K562 (cell line): ENCODE data around the gene WFIKKN1. TPM values are rescaled to one million over a fixed set of nuclear protein-coding genes. Genes with fewer than 3 reads are reported as not detected.

Experiments used
- CBFA2T3 ChIP-seq: fragments of 450-650 bp; IDR thresholded peaks from 2 replicates; pipeline ENCODE4 v1.6.1; 2017
- ETV5 ChIP-seq: sonication (generic); formaldehyde crosslinking; IDR thresholded peaks from 2 replicates; pipeline ENCODE4 v1.4.0; 2020; ENCODE audit warnings: low read depth, mild to moderate bottlenecking, missing genetic modification reagents
- FIP1L1 ChIP-seq: fragments of 200-400 bp; formaldehyde crosslinking; IDR thresholded peaks from 2 replicates; pipeline ENCODE4 v1.6.1; 2018; ENCODE audit warnings: mild to moderate bottlenecking, low read depth, low read length; ENCODE audit not compliant: poor library complexity, severe bottlenecking
- HDAC2 ChIP-seq: fragments of 450-650 bp; IDR thresholded peaks from 2 replicates; pipeline ENCODE4 v1.6.1; 2016; ENCODE audit warnings: mild to moderate bottlenecking
- HMGN3 ChIP-seq: IDR thresholded peaks from 2 replicates; pipeline ENCODE4 v1.6.1; 2011; ENCODE audit warnings: borderline replicate concordance, low read depth, mild to moderate bottlenecking, mixed read lengths, low read length; ENCODE audit not compliant: insufficient read length; ENCODE audit errors: extremely low read depth
- HOXB6 ChIP-seq: fragments of 250-450 bp; sonication (Bioruptor Pico); IDR thresholded peaks from 2 replicates; pipeline ENCODE4 v1.5.1; 2022; ENCODE audit warnings: mild to moderate bottlenecking, borderline replicate concordance
- IFI16 ChIP-seq: fragments of 250-450 bp; sonication (Bioruptor Pico); IDR thresholded peaks from 2 replicates; pipeline ENCODE4 v2.1.2; 2022; ENCODE audit warnings: mild to moderate bottlenecking, inconsistent platforms
- ILF3 ChIP-seq: fragments of 450-650 bp; IDR thresholded peaks from 2 replicates; pipeline ENCODE4 v1.6.1; 2018; ENCODE audit warnings: antibody characterized with exemption, mild to moderate bottlenecking, moderate library complexity, borderline replicate concordance
- JUN ChIP-seq, 2 experiments: sonication (generic) in 1 of 2; formaldehyde crosslinking in 1 of 2; IDR thresholded peaks; 2 replicates each; pipeline versions ENCODE4 v1.6.1 to v1.8.0; 2012 to 2022; ENCODE audit warnings: borderline replicate concordance in 2 of 2, mild to moderate bottlenecking in 2 of 2, improper control_type of control experiment in 1 of 2, low read depth in 1 of 2, low read length in 1 of 2, missing genetic modification reagents in 1 of 2
- MTA3 ChIP-seq: fragments of 450-650 bp; formaldehyde crosslinking; IDR thresholded peaks from 2 replicates; pipeline ENCODE4 v1.6.1; 2017; ENCODE audit warnings: mild to moderate bottlenecking, borderline replicate concordance
- NFRKB ChIP-seq: fragments of 450-650 bp; IDR thresholded peaks from 2 replicates; pipeline ENCODE4 v1.6.1; 2016; ENCODE audit warnings: low read depth
- PHF8 ChIP-seq: fragments of 200-600 bp; sonication (generic); IDR thresholded peaks from 2 replicates; pipeline ENCODE4 v1.6.1; 2012; ENCODE audit warnings: mixed run types, mild to moderate bottlenecking, inconsistent platforms, low read length, moderate library complexity, borderline replicate concordance
- POLR2AphosphoS2 ChIP-seq: IDR thresholded peaks from 2 replicates; pipeline ENCODE4 v1.6.1; 2012; ENCODE audit warnings: low read length, improper control_type of control experiment
- RAD51 ChIP-seq: fragments of 450-650 bp; IDR thresholded peaks from 2 replicates; pipeline ENCODE4 v1.7.1; 2016; ENCODE audit warnings: low read depth, mild to moderate bottlenecking, borderline replicate concordance
- SAFB ChIP-seq: fragments of 200-400 bp; formaldehyde crosslinking; IDR thresholded peaks from 2 replicates; pipeline ENCODE4 v1.6.1; 2017; ENCODE audit warnings: low read depth, low read length, borderline replicate concordance
- TAF1 ChIP-seq: IDR thresholded peaks from 2 replicates; pipeline ENCODE4 v1.6.1; 2011; ENCODE audit warnings: mild to moderate bottlenecking, low read length, moderate library complexity; ENCODE audit not compliant: insufficient read depth, control insufficient read depth, severe bottlenecking; ENCODE audit errors: extremely low read depth
- TOE1 ChIP-seq, 2 experiments: fragments of 450-650 bp in 1 of 2; sonication (generic) in 1 of 2; formaldehyde crosslinking in 1 of 2; IDR thresholded peaks; 2 replicates each; pipeline versions ENCODE4 v1.7.1 to v1.8.0; 2016 to 2022; ENCODE audit warnings: borderline replicate concordance in 2 of 2, mild to moderate bottlenecking in 2 of 2, antibody characterized with exemption in 1 of 2, inconsistent platforms in 1 of 2, low read depth in 1 of 2, missing genetic modification reagents in 1 of 2, moderate library complexity in 1 of 2
- USF1 ChIP-seq: sonication (generic); formaldehyde crosslinking; IDR thresholded peaks from 2 replicates; pipeline ENCODE4 v1.9.0; 2022; ENCODE audit warnings: mild to moderate bottlenecking, missing genetic modification reagents
- polyA plus RNA-seq, 8 experiments: library from polyadenylated mRNA; depleted of rRNA in 4 of 8; stranded (reverse) in 5 of 8; unstranded in 3 of 8; fragments of >200 nt; fragmentation: Nextera tagmentation in 2 of 8; fragmentation: Illumina TruSeq in 1 of 8; extraction: Ambion mirVana in 2 of 8; extraction: Trizol in 1 of 8; gene quantifications; 2 replicates each; pipeline versions ENCODE4 v1.2.1 to v1.2.3, GENCODE V29; 2011 to 2014; ENCODE audit warnings: inconsistent platforms in 1 of 8, missing spikeins in 1 of 8
- total RNA-seq, 7 experiments: library from RNA; depleted of rRNA in 6 of 7; stranded (reverse); fragments of >200 nt in 6 of 7; fragmentation: Illumina TruSeq in 2 of 7; extraction: Trizol in 2 of 7; gene quantifications; 2 replicates each; pipeline versions ENCODE4 v1.2.1 to v1.2.3, GENCODE V29; 2011 to 2021; ENCODE audit warnings: low replicate concordance in 1 of 7
- TF ChIP-seq, protein P1 (sequence below), 2 experiments: fragments of 450-650 bp; conservative IDR thresholded peaks; 2 replicates each; pipeline ENCODE4 v1.6.1; 2017; ENCODE audit warnings: mild to moderate bottlenecking in 2 of 2, moderate library complexity in 2 of 2
- TF ChIP-seq, protein P2 (sequence below): sonication (generic); formaldehyde crosslinking; IDR thresholded peaks from 2 replicates; pipeline ENCODE4 v1.8.0; 2022; ENCODE audit warnings: mild to moderate bottlenecking, missing genetic modification reagents
- TF ChIP-seq, protein P3 (sequence below): sonication (generic); formaldehyde crosslinking; IDR thresholded peaks from 2 replicates; pipeline ENCODE4 v1.8.0; 2022; ENCODE audit warnings: mild to moderate bottlenecking, missing genetic modification reagents

WFIKKN1 gene
- total and polyA plus RNA-seq, 9 of the 15 experiments (the other 6 are each of a cell fraction or from before 2014, with no cell fraction given): 0.14 to 1.1 (median 0.50) TPM; not detected in 4

GRCh38 chr16:678858-679813 lies 48.4 kb downstream of the WFIKKN1 start (continued):
- peak; percentile 72; the same call in 1 of the 2 replicates for TF ChIP-seq PHF8
- TF ChIP-seq, protein P1, sequence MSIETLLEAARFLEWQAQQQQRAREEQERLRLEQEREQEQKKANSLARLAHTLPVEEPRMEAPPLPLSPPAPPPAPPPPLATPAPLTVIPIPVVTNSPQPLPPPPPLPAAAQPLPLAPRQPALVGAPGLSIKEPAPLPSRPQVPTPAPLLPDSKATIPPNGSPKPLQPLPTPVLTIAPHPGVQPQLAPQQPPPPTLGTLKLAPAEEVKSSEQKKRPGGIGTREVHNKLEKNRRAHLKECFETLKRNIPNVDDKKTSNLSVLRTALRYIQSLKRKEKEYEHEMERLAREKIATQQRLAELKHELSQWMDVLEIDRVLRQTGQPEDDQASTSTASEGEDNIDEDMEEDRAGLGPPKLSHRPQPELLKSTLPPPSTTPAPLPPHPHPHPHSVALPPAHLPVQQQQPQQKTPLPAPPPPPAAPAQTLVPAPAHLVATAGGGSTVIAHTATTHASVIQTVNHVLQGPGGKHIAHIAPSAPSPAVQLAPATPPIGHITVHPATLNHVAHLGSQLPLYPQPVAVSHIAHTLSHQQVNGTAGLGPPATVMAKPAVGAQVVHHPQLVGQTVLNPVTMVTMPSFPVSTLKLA (conservative IDR thresholded peaks at IDR 0.05): peak in 1 of 2 experiments; percentile 55; a peak in 3 of 4 replicates
- peak; percentile 61; the same call in 1 of the 2 replicates for TF ChIP-seq USF1 (CRISPR knock-in tag)
- TF ChIP-seq JUN (IDR thresholded peaks at IDR 0.05; ENCODE audit: borderline replicate concordance, low read depth, low read length): peak; percentile 15; the same call in 1 of the 2 replicates
- no peak for TF ChIP-seq JUN (CRISPR knock-in tag; IDR thresholded peaks at IDR 0.05; ENCODE audit: borderline replicate concordance)
- TF ChIP-seq NFRKB: no peak
- no peak; the same call in 1 of the 2 replicates for TF ChIP-seq ETV5
- peak; percentile 49 for TF ChIP-seq TAF1
- peak; percentile 26; the same call in 1 of the 2 replicates for TF ChIP-seq RAD51
- TF ChIP-seq HOXB6 (CRISPR knock-in tag): no peak
- TF ChIP-seq IFI16: no peak
- TF ChIP-seq MTA3: peak; percentile 14; the same call in 1 of the 2 replicates
- TF ChIP-seq HMGN3: peak; percentile 69
- peak; percentile 11; the same call in 1 of the 2 replicates for TF ChIP-seq HDAC2
- TF ChIP-seq POLR2AphosphoS2: no peak
- TF ChIP-seq, protein P2, sequence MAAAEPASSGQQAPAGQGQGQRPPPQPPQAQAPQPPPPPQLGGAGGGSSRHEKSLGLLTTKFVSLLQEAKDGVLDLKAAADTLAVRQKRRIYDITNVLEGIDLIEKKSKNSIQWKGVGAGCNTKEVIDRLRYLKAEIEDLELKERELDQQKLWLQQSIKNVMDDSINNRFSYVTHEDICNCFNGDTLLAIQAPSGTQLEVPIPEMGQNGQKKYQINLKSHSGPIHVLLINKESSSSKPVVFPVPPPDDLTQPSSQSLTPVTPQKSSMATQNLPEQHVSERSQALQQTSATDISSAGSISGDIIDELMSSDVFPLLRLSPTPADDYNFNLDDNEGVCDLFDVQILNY (CRISPR knock-in tag): no peak
- TF ChIP-seq FIP1L1: no peak
- no peak for TF ChIP-seq ILF3
- peak; percentile 10; the same call in 1 of the 2 replicates for TF ChIP-seq TOE1 (IDR thresholded peaks at IDR 0.05; ENCODE audit: borderline replicate concordance)
- no peak for TF ChIP-seq TOE1 (CRISPR knock-in tag; IDR thresholded peaks at IDR 0.05; ENCODE audit: borderline replicate concordance, low read depth)
- TF ChIP-seq, protein P3, sequence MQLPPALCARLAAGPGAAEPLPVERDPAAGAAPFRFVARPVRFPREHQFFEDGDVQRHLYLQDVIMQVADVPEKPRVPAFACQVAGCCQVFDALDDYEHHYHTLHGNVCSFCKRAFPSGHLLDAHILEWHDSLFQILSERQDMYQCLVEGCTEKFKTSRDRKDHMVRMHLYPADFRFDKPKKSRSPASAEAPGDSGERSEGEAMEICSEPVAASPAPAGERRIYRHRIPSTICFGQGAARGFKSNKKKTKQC: peak; percentile 60; the same call in 1 of the 2 replicates
- no peak for TF ChIP-seq CBFA2T3
- peak; percentile 64; the same call in 1 of the 2 replicates for TF ChIP-seq SAFB
